CD14-positive monocyte (primary cell): ENCODE results near the gene CSNK2A2. TPM values are rescaled to one million over a fixed set of nuclear protein-coding genes. Genes with fewer than 3 reads are reported as not detected.

Experiments used
- DNase-seq, 3 donors: peaks; one replicate each; pipeline ENCODE4 v3.0.0-alpha.2; 2011 to 2022
- H2AFZ ChIP-seq: 2 replicates; pipeline ENCODE4 v1.6.0; 2012; ENCODE audit warnings: mild to moderate bottlenecking, low read depth, low read length, inconsistent platforms; ENCODE audit not compliant: insufficient read depth, poor library complexity, severe bottlenecking
- H3K27ac ChIP-seq, 2 donors: 1 replicate in 1 of 2; 2 replicates in 1 of 2; pipeline ENCODE4 v1.5.1; 2012 to 2013; ENCODE audit warnings: low read length in 2 of 2, control low read depth in 1 of 2, inconsistent platforms in 1 of 2, low read depth in 1 of 2, mild to moderate bottlenecking in 1 of 2
- H3K27me3 ChIP-seq, 2 donors: one replicate each; pipeline versions ENCODE4 v1.6.0 to v1.6.1; 2011 to 2013; ENCODE audit warnings: low read length in 2 of 2; ENCODE audit not compliant: control insufficient read depth in 2 of 2, insufficient read depth in 2 of 2
- H3K36me3 ChIP-seq, 2 donors: replicated peaks in 1 of 2; 1 replicate in 1 of 2; 2 replicates in 1 of 2; pipeline versions ENCODE4 v1.5.1 to v1.6.1; 2012 to 2013; ENCODE audit warnings: low read length in 2 of 2, control low read depth in 1 of 2, inconsistent platforms in 1 of 2, mild to moderate bottlenecking in 1 of 2; ENCODE audit not compliant: insufficient read depth in 2 of 2, control insufficient read depth in 1 of 2
- H3K4me1 ChIP-seq, 2 donors: 1 replicate in 1 of 2; 2 replicates in 1 of 2; pipeline versions ENCODE4 v1.5.1 to v1.6.1; 2012 to 2013; ENCODE audit warnings: low read length in 2 of 2, control low read depth in 1 of 2, inconsistent platforms in 1 of 2, mild to moderate bottlenecking in 1 of 2, moderate library complexity in 1 of 2; ENCODE audit not compliant: insufficient read depth in 2 of 2, control insufficient read depth in 1 of 2
- H3K4me2 ChIP-seq: replicated peaks from 2 replicates; pipeline ENCODE3; 2012; ENCODE audit warnings: low read length, moderate library complexity, mild to moderate bottlenecking; ENCODE audit not compliant: poor library complexity, severe bottlenecking; ENCODE audit errors: extremely low read depth
- H3K4me3 ChIP-seq, 3 experiments: fragments of 200-600 bp in 1 of 3; sonication (generic) in 1 of 3; replicated peaks in 1 of 3; 1 replicate in 2 of 3; 2 replicates in 1 of 3; pipeline ENCODE4 v1.5.1; 2011 to 2013; ENCODE audit warnings: low read length in 3 of 3, mild to moderate bottlenecking in 3 of 3, control low read depth in 2 of 3, low read depth in 2 of 3, inconsistent platforms in 1 of 3, moderate library complexity in 1 of 3
- H3K79me2 ChIP-seq: 2 replicates; pipeline ENCODE4 v1.6.0; 2012; ENCODE audit warnings: mild to moderate bottlenecking, control low read depth, inconsistent platforms, low read length, moderate library complexity; ENCODE audit not compliant: insufficient read depth
- H3K9ac ChIP-seq: 2 replicates; pipeline ENCODE4 v1.6.0; 2017; ENCODE audit warnings: low read length, mild to moderate bottlenecking; ENCODE audit not compliant: insufficient read depth, poor library complexity, severe bottlenecking
- H3K9me3 ChIP-seq, 2 donors: replicated peaks in 1 of 2; 1 replicate in 1 of 2; 2 replicates in 1 of 2; pipeline versions ENCODE4 v1.5.1 to v1.6.1; 2012 to 2013; ENCODE audit warnings: low read length in 2 of 2, control low read depth in 1 of 2; ENCODE audit not compliant: control insufficient read depth in 1 of 2, insufficient read depth in 1 of 2
- H4K20me1 ChIP-seq: 2 replicates; pipeline ENCODE4 v1.6.0; 2012; ENCODE audit warnings: mild to moderate bottlenecking, low read length, control low read depth, moderate library complexity; ENCODE audit not compliant: insufficient read depth
- H3K27ac Mint-ChIP-seq, 7 donors: one replicate each; pipeline ENCODE4 v1.8.0; 2020; ENCODE audit warnings: mild to moderate bottlenecking in 7 of 7, mixed read lengths in 7 of 7, moderate library complexity in 6 of 7, inconsistent platforms in 2 of 7
- H3K27me3 Mint-ChIP-seq, 3 donors: one replicate each; pipeline ENCODE4 v1.8.0; 2021 to 2022; ENCODE audit warnings: low read depth in 3 of 3, mild to moderate bottlenecking in 3 of 3, mixed read lengths in 3 of 3, moderate library complexity in 3 of 3, inconsistent platforms in 1 of 3
- H3K36me3 Mint-ChIP-seq, 2 donors: one replicate each; pipeline ENCODE4 v1.8.0; 2020; ENCODE audit warnings: mixed read lengths in 2 of 2, inconsistent platforms in 1 of 2, mild to moderate bottlenecking in 1 of 2
- H3K4me1 Mint-ChIP-seq: one replicate; pipeline ENCODE4 v1.8.0; 2020; ENCODE audit warnings: mild to moderate bottlenecking, mixed read lengths
- H3K4me3 Mint-ChIP-seq, 2 donors: one replicate each; pipeline ENCODE4 v1.8.0; 2020; ENCODE audit warnings: mild to moderate bottlenecking in 2 of 2, mixed read lengths in 2 of 2, moderate library complexity in 1 of 2
- H3K9me3 Mint-ChIP-seq, 7 donors: one replicate each; pipeline ENCODE4 v1.8.0; 2020 to 2022; ENCODE audit warnings: mixed read lengths in 7 of 7, mild to moderate bottlenecking in 6 of 7, moderate library complexity in 6 of 7, inconsistent platforms in 2 of 7
- CTCF ChIP-seq: fragments of 200-600 bp; IDR thresholded peaks from one replicate; pipeline ENCODE4 v1.8.0; 2022; ENCODE audit warnings: antibody characterized with exemption, mild to moderate bottlenecking
- WGBS: methylation state at CpG from one replicate; pipeline ENCODE4 v1.1.5; 2013; ENCODE audit warnings: missing lambda C conversion rate; ENCODE audit not compliant: insufficient coverage; 5-methylcytosine and 5-hydroxymethylcytosine counted together
- intact Hi-C, 2 donors: fragments of 100-400 bp; cut with micrococcal nuclease; formaldehyde crosslinking; loops; one replicate each; pipeline versions ENCODE4 v1.15.0 to v1.15.1; 2023
- polyA plus RNA-seq, 3 donors: library from polyadenylated mRNA; depleted of rRNA in 1 of 3; unstranded in 2 of 3; stranded (reverse) in 1 of 3; fragments of 300-500 nt in 2 of 3; fragments of >200 nt in 1 of 3; fragmentation: Illumina TruSeq in 2 of 3; gene quantifications; 1 replicate in 2 of 3; 2 replicates in 1 of 3; pipeline ENCODE4 v1.2.3, GENCODE V29; 2012 to 2021

Gene CSNK2A2
- polyA plus RNA-seq, 3 donors: 1.6 to 24.7 (median 9.2) TPM

GRCh38 chr16:58205276-58206036, 7.5 kb upstream of the CSNK2A2 start:
- Histone ChIP-seq H3K9me3 (no peaks in the 10 kb centered on the region), H3K79me2 (no peaks in the 10 kb centered on the region), H3K4me3 (no peak overlapping the region), H3K27me3 (no peaks in the 10 kb centered on the region), H2AFZ (no peak overlapping the region), H3K4me2 (no peak overlapping the region), H4K20me1 (no peaks in the 10 kb centered on the region), H3K4me1 (no peaks in the 10 kb centered on the region), H3K9ac (no peak overlapping the region), H3K27ac (no peak overlapping the region), H3K36me3 (no peaks in the 10 kb centered on the region)
- H3K4me3 Mint-ChIP-seq: no peak overlapping the region
- H3K27me3 Mint-ChIP-seq: peaks cover 7 to 21% (median 20%) of the 10 kb centered on the region in 3 donors
- TF ChIP-seq CTCF: no peak
- H3K4me1 Mint-ChIP-seq: no peaks in the 10 kb centered on the region
- WGBS: 83% methylated on average over 6 of the region's 10 CpGs
- no peaks in the 10 kb centered on the region for H3K9me3 Mint-ChIP-seq
- H3K36me3 Mint-ChIP-seq: no peaks in the 10 kb centered on the region
- intact Hi-C loops: no loop called here
- no peak overlapping the region for H3K27ac Mint-ChIP-seq
- no peak for DNase-seq

GRCh38 chr16:58201163-58201562, 3.3 kb upstream of the CSNK2A2 start:
- Histone ChIP-seq H3K27ac (no peak overlapping the region), H4K20me1 (peaks cover 8% of the 10 kb centered on the region), H3K4me3 (no peak overlapping the region), H3K4me1 (peaks cover 12 to 16% of the 10 kb centered on the region in 2 donors), H3K36me3 (peaks cover 0 to 2% of the 10 kb centered on the region in 2 donors), H3K4me2 (no peak overlapping the region), H3K79me2 (peaks cover 12% of the 10 kb centered on the region), H3K9ac (no peak overlapping the region), H3K9me3 (no peaks in the 10 kb centered on the region), H3K27me3 (no peaks in the 10 kb centered on the region), H2AFZ (no peak overlapping the region)
- intact Hi-C loops: no loop called here
- no peak for DNase-seq
- peaks cover 0 to 1% (median 0%) of the 10 kb centered on the region in 7 donors for H3K9me3 Mint-ChIP-seq
- H3K36me3 Mint-ChIP-seq: peaks cover 2 to 4% of the 10 kb centered on the region in 2 donors
- peak overlapping the region in 1 of 7 donors; percentile 8 for H3K27ac Mint-ChIP-seq
- peaks cover 18% of the 10 kb centered on the region for H3K4me1 Mint-ChIP-seq
- no peak for TF ChIP-seq CTCF
- peak overlapping the region in 1 of 2 donors; percentile 18 for H3K4me3 Mint-ChIP-seq
- WGBS: 64% methylated on average over 2 of the region's 5 CpGs
- peaks cover 11 to 32% (median 25%) of the 10 kb centered on the region in 3 donors for H3K27me3 Mint-ChIP-seq
